ENCODE data around the gene PARP14.
"Not testable (repeated sequence)": the region's sequence is repeated elsewhere in the genome, so short reads cannot be mapped to it uniquely, and the experiment has no call there.

Gene PARP14

GRCh38 chr3:122677216-122677615 lies 3.4 kb upstream of the PARP14 start:
- no peak for DNase-seq (ENCODE audit: low spot score)

DNA sequence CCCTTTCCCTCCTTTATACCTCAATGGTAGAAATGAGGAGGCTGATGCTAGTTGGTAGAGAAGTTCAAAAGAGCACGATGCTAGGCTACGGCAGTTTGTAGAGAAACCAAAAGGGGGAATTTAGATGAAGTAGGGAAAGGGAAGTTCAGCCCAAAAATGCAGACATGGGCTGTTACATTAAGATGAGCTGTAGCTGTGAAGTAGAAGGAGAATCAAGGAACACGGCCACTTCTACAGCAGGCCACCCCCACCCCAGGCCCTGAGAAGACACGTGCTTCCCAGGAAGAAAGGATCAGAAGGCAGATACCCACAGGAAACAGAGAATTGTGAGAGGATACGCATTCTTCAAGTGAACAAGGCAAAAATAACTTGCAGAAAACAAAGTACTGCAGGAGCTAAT lies 2.1 kb upstream of the PARP14 start:
- DNase-seq (ENCODE audit: low spot score), result no peak

- peak; percentile 70 for DNase-seq (ENCODE audit: low spot score)
Observed at GRCh38 chr3:122679085-122679881, 1.4 kb upstream of the PARP14 start.

GRCh38 chr3:122679882-122680474 lies 661 bp upstream of the PARP14 start:
- DNase-seq (ENCODE audit: low spot score), result peak; percentile 16

DNA sequence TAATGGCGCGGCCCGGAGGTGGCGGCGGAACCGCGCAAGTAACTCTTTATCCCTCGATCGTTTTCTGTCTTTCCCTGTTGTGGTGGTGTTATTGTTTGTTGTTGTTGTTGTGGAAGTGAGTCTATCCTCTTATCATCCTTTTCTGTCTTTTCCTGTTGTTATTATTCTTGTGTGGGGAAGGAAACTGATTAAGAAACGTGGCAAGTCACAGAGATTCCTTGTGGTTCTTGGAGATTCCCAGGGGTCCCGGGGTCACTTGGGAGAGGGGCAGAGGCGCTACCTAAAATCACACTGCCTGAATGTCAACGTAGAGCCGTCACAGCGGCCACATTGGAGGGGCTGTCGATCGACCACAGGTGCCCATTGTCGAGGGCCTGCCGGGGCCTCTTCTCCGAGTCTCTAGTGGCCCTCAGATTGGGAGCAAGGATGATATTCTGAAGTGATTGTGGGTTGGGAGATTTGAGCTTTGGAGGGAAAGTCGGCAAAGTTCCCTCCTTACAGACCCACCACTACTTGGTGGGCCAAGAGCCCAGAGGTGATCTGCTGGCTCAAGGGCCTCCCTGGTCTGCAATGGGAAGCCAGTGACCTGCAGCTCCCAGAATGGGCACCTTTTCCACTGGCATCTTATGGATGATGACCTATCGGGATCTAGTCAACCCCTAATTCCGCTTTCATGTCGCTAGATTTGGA lies 790 bp downstream of the PARP14 start:
- DNase-seq (ENCODE audit: low spot score), result peak; percentile 6

- DNase-seq (ENCODE audit: low spot score), result no peak
Observed at GRCh38 chr3:122681974-122682409, 1.4 kb downstream of the PARP14 start.

DNA sequence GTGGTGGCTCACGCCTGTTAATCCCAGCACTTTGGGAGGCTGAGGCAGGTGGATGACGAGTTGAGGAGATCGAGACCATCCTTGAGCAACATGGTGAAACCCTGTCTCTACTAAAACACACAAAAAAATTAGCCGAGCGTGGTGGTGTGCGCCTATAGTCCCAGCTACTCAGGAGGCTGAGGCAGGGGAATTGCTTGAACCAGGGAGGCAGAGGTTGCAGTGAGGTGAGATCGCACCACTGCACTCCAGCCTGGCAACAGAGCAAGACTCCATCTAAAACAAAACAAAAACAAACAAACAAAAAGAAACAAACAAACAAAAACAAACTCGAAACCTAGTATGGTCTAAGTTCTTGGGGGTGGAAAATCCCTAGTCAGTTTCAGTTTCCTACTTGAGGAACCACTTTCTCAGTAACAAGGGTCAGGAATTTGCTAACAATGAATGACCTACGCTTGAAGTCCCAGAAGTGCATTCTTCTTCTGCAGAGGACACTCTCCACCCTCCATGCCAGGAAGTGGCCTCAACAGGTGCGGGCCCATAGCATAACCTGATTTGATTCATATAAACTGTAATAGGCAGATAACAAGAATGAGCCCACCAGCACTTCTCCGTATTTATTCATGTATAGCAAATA lies 2.3 kb downstream of the PARP14 start:
- not testable (repeated sequence) for DNase-seq (ENCODE audit: low spot score)

GRCh38 chr3:122687298-122687697 lies 6.7 kb downstream of the PARP14 start:
- DNase-seq (ENCODE audit: low spot score), result no peak

DNA sequence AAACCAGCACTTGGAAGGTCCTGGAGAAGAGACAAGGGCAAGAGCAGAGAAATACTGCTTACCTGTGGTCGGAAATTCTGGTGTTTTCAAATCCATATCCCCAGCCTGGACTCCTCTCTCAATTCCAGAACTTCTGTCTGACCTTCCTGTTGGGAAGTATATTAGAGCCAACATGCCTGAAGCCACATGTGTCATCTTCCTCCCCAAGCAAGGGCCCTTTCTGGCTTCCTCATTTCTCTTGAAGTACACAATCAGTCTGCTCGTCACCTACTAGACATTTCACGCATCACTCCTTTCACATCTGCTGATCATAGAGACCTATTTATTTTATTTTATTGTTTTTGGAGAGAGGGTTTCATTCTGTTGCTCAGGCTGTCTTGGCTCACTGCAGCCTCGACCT lies 8.4 kb downstream of the PARP14 start:
- DNase-seq (ENCODE audit: low spot score), result peak; percentile 67

- no peak for DNase-seq (ENCODE audit: low spot score)
Observed at GRCh38 chr3:122689587-122689986, 8.9 kb downstream of the PARP14 start.

DNA sequence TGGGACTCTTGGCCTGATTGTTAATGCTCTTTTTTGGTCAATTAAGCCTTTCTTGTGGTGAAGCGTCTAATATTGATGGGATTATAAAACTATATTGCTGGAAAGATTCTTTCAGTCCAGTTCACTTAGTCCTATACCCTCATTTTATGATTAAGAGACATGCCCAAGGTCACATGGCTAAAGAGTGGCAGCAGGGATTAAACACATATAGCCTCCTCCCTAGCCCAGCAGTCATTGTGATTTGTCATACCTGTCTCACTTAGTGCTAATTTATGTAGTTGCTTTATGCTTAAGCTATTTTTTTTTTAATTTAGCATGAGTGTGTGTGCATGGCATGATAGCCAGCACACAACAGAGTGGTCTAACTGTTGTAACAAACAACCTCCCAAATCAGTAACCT lies 9.5 kb downstream of the PARP14 start:
- no peak for DNase-seq (ENCODE audit: low spot score)

GRCh38 chr3:122691195-122691594 lies 10.6 kb downstream of the PARP14 start:
- DNase-seq (ENCODE audit: low spot score), result no peak

GRCh38 chr3:122692674-122693073 lies 12.0 kb downstream of the PARP14 start:
- no peak for DNase-seq (ENCODE audit: low spot score)

- DNase-seq (ENCODE audit: low spot score), result no peak
Observed at GRCh38 chr3:122694966-122695365, 14.3 kb downstream of the PARP14 start.

DNA sequence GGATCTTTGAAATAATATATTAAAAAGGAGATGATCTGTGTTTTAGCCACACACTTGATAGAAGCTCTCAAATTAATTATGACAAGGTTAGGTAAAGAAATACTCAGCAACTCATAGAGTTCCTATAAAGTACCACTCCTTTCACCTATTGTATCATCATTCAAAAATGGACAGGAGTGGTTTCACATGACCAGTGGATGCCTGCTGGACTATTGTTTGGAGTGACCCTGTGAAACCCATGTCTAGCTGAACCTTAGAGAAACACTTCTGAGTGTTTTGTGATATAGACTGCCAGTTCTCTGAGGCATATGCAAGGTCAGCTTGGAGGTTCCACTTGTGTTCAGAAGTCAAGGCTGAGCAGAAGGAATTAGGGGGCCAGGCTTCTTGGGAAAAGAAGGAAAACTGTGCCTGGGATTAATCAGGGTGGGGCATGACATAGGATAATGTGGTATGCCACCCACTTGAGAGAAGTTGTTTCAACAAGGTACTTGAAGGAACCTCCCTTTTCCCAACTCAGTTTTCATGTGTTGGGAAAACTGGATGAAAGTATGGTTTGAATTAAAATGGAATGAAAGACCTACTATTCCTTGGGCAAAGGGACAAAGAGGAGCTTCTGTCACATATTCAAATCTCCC lies 15.4 kb downstream of the PARP14 start:
- no peak for DNase-seq (ENCODE audit: low spot score)

DNA sequence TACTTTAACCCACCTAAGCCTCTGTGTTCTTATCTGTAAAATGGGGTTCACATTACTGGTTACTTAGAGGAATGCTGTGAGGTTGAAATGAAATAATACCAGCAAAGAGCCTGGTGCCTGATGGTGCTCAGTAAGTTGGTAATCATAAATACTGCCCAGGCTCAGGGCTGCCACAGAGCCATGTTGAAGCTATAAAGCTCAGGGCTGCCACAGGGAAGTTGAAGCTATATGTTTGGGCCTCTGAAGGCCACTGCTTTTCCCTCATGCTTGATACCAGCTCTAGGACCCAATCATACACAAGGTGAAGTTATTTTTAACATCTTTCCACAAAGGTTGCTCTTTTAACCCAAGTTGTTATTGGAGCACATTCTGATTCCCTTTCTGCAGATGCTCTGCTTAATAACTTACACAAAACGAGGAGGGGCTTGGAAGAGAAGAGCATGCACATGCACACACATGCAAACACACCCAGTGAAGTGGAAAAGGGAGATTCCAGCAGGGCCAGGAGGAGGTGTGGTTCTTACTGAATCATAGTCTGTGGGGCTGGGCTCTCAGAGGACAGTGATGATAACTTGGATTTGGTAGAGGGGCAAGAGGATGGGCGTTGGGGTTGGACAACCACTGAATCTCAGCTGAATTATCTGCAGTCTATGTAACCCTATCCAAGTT lies 17.4 kb downstream of the PARP14 start:
- no peak for DNase-seq (ENCODE audit: low spot score)

GRCh38 chr3:122700193-122700592 lies 19.6 kb downstream of the PARP14 start:
- DNase-seq (ENCODE audit: low spot score), result no peak

DNA sequence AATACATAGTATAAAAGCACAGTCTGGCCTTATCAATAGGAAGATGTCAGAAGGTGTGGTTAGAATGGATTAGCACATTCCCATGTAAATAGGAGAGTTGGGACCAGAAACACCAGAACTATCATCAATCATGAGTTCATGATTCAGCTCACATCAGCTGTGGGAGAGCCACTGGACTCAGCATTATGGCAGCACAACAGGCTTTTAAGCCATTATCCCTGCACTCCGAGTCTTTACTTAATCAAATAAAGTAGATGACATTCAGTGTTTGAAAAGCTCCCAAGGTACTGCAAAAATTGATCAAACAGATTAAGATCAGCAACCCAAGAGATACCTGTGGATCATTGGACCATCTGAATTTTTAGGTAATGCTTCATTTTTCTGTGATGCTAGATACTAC lies 24.7 kb downstream of the PARP14 start:
- no peak for DNase-seq (ENCODE audit: low spot score)

GRCh38 chr3:122710616-122711251 lies 30.1 kb downstream of the PARP14 start:
- DNase-seq (ENCODE audit: low spot score), result not testable (repeated sequence)

DNA sequence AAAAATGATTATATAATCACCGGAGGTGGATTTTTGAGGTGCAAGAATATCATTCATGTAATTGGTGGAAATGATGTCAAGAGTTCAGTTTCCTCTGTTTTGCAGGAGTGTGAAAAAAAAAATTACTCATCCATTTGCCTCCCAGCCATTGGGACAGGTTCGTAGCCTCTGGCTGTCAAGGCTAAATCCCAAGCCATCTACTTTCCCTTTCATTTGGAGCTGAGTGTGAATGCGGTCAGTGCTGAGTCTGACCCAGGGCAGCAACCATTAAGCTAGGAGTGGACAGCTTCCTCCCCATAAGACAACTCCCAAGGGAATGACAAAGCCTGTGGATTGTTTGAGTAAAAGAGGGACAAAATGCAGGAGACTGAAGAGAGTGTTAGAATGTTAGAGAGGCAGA lies 33.6 kb downstream of the PARP14 start:
- DNase-seq (ENCODE audit: low spot score), result peak; percentile 49

DNA sequence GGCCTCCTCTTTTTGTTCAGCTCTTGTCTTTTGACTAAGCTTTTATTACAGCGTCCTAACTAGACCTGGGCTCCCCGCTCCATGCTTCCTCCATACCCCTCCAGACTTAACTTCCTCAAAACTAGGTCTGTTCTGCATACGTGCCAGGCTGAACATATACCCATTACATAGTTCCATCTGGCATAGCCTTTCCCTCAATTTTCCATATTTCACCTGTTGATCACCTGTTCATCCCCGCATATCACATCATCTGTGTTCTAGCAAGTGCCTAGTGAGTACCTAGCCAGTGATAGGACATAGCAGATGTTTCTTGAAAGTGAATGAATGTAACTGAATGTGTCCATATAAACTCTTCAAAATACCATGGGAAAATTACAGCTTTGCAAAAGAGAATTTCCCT lies 36.0 kb downstream of the PARP14 start:
- DNase-seq (ENCODE audit: low spot score), result no peak

Data from kidney capillary endothelial cell (primary cell).